Prostate gland (tissue), 2 donors: ENCODE measurements around the gene HDAC4. TPM values are rescaled to one million over a fixed set of nuclear protein-coding genes. Genes with fewer than 3 reads are reported as not detected.

Experiments
- DNase-seq: peaks from one replicate; pipeline ENCODE4 v3.0.0-alpha.2; 2019; ENCODE audit warnings: low spot score
- H3K27ac ChIP-seq, 2 donors: fragments of 200-600 bp; sonication (generic); 2 replicates each; pipeline ENCODE4 v1.5.1; 2017 to 2019
- H3K27me3 ChIP-seq: fragments of 200-600 bp; sonication (generic); replicated peaks from 2 replicates; pipeline ENCODE4 v1.5.1; 2019; ENCODE audit not compliant: insufficient read depth
- H3K36me3 ChIP-seq, 2 donors: fragments of 200-600 bp; sonication (generic); 1 replicate in 1 of 2; 2 replicates in 1 of 2; pipeline versions ENCODE4 v1.5.1 to v1.8.1; 2017 to 2019
- H3K4me1 ChIP-seq: fragments of 200-600 bp; sonication (generic); replicated peaks from 2 replicates; pipeline ENCODE4 v1.5.1; 2019
- H3K4me3 ChIP-seq, 2 donors: fragments of 200-600 bp; sonication (generic); 2 replicates each; pipeline ENCODE4 v1.5.1; 2017 to 2019
- H3K9me3 ChIP-seq: fragments of 200-600 bp; sonication (generic); 2 replicates; pipeline ENCODE4 v1.5.1; 2017
- POLR2A ChIP-seq: fragments of 450-650 bp; IDR thresholded peaks from one replicate; pipeline ENCODE4 v1.6.1; 2016; ENCODE audit warnings: antibody characterized with exemption, mild to moderate bottlenecking
- POLR2AphosphoS5 ChIP-seq: sonication (generic); formaldehyde crosslinking; IDR thresholded peaks from one replicate; pipeline ENCODE4 v1.6.1; 2017; ENCODE audit warnings: antibody characterized with exemption
- WGBS: methylation state at CpG from one replicate; pipeline ENCODE4 v1.1.5; 2018; 5-methylcytosine and 5-hydroxymethylcytosine counted together
- intact Hi-C: fragments of 100-400 bp; cut with DNase I; formaldehyde crosslinking; loops from one replicate; pipeline ENCODE4 v1.14.2; 2022
- total RNA-seq, 2 donors: library from RNA; depleted of rRNA; stranded (reverse); fragments of >200 nt; gene quantifications; one replicate each; pipeline ENCODE4 v1.1.0, GENCODE V29; 2016
- TF ChIP-seq, protein P1 (sequence below), 4 experiments: fragments of 200-600 bp in 2 of 4; fragments of 450-650 bp in 2 of 4; sonication (generic) in 2 of 4; IDR thresholded peaks; 1 replicate in 3 of 4; 2 replicates in 1 of 4; pipeline ENCODE4 v1.5.1; 2016 to 2019; ENCODE audit warnings: antibody characterized with exemption in 4 of 4, mild to moderate bottlenecking in 2 of 4, moderate library complexity in 2 of 4

Gene HDAC4
- total RNA-seq, 2 donors from 2014 or later, result 41.8 to 44.2 TPM

DNA sequence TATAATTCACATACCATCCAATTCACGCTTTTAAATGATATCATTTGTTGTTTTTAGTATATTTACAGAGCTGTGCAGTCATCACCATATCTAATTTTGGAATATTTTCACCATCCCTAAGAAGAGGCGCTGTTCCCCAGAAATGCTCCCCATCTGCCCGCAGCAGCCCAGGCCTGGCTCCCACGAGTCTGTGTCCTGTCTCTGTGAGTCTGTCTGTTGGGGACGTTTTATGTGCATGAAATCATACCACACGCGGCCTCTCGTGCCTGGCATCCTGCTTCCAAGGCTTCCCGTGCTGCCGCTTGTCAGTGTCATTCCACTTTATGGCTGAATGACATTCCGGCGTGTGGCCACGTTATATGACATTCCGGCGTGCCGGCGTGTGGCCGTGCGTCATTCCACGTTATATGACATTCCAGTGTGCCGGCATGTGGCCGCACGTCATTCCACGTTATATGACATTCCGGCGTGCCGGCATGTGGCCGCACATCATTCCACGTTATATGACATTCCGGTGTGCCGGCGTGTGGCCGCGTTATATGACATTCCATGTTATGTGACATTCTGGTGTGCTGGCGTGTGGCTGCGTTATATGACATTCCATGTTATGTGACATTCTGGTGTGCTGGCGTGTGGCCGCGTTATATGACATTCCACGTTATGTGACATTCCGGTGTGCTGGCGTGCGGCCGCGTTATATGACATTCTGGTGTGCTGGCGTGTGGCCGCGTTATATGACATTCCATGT is 276.5 kb downstream of the HDAC4 start:
- H3K36me3 ChIP-seq, result peaks cover 4 to 12% of the 10 kb centered on the region in 2 donors
- TF ChIP-seq, protein P1, sequence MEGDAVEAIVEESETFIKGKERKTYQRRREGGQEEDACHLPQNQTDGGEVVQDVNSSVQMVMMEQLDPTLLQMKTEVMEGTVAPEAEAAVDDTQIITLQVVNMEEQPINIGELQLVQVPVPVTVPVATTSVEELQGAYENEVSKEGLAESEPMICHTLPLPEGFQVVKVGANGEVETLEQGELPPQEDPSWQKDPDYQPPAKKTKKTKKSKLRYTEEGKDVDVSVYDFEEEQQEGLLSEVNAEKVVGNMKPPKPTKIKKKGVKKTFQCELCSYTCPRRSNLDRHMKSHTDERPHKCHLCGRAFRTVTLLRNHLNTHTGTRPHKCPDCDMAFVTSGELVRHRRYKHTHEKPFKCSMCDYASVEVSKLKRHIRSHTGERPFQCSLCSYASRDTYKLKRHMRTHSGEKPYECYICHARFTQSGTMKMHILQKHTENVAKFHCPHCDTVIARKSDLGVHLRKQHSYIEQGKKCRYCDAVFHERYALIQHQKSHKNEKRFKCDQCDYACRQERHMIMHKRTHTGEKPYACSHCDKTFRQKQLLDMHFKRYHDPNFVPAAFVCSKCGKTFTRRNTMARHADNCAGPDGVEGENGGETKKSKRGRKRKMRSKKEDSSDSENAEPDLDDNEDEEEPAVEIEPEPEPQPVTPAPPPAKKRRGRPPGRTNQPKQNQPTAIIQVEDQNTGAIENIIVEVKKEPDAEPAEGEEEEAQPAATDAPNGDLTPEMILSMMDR (IDR thresholded peaks at IDR 0.05), result no peak
- no peak for TF ChIP-seq POLR2A
- TF ChIP-seq POLR2AphosphoS5, result no peak
- H3K27ac ChIP-seq, result no peak overlapping the region
- no peaks in the 10 kb centered on the region for H3K27me3 ChIP-seq
- no peak overlapping the region for H3K4me3 ChIP-seq
- H3K9me3 ChIP-seq, result no peaks in the 10 kb centered on the region
- no peaks in the 10 kb centered on the region for H3K4me1 ChIP-seq
- intact Hi-C loops, result no loop called here
- WGBS, result 91% methylated on average over 48 of the region's 48 CpGs
- no peak for DNase-seq

DNA sequence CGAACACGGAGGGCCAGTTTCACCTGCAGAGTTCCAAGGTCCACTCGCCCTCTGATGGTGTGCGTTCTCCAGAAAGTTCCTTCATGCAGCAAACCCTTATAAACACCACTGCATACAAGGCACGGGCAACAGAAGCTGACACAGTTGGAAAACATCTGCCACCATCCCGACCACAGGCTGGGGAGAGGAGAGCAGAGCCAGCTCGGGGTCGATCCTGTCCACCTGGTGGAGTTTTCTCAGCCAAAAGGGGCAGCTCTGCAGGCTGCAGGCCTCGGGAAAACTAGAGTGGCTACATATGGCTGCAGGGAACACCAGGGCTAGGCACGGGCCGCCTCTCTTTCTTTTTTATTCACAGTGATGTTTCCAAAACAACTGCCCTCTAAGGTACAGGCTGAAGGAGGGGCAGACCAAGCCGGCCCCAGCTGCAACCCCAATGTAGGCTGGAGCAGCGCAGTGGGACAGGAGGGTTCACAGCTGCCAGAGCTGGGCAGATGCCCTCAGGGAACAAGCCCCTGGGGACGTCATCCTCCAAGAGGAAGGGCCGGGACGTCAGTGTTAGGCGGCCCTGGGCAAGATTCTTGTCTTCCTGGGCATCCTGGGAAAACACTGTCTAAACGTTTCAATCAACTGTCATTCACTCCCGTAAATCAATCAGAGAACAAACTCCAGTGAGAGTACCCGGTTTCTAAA is 278.3 kb downstream of the HDAC4 start:
- H3K4me3 ChIP-seq, result no peak overlapping the region
- H3K9me3 ChIP-seq, result no peaks in the 10 kb centered on the region
- H3K4me1 ChIP-seq, result no peaks in the 10 kb centered on the region
- TF ChIP-seq POLR2AphosphoS5, result no peak
- TF ChIP-seq POLR2A, result no peak
- TF ChIP-seq, protein P1 (IDR thresholded peaks at IDR 0.05), result no peak
- no peak for DNase-seq
- no peaks in the 10 kb centered on the region for H3K27me3 ChIP-seq
- H3K27ac ChIP-seq, result no peak overlapping the region
- WGBS, result 66% methylated on average over 20 of the region's 20 CpGs
- intact Hi-C loops, result no loop called here
- peaks cover 4 to 12% of the 10 kb centered on the region in 2 donors for H3K36me3 ChIP-seq

DNA sequence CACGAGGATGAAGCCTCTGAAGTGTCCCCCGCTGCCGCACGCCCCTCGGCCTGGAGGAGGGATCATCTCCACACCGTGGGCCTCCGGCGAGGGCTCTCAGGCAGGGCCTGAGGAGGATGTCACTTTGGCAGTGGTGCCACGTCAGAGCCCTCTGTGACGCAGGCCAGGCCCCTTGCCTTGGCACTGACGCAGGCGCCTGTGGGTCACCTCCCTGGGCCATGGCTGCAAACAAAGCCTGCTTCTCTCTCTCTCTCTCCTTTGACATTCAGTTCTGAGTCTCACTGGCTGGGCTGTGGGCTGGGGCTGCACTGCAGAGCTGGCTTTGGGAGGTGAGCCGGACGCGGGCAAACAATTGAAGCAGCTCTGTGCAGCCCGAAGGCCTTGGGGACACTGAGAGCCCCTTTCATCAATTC is 279.2 kb downstream of the HDAC4 start:
- Histone ChIP-seq H3K27me3 (no peaks in the 10 kb centered on the region), H3K4me1 (no peaks in the 10 kb centered on the region), H3K9me3 (no peaks in the 10 kb centered on the region), H3K4me3 (no peak overlapping the region), H3K36me3 (peaks cover 4 to 12% of the 10 kb centered on the region in 2 donors), H3K27ac (no peak overlapping the region)
- no peak for TF ChIP-seq POLR2A
- TF ChIP-seq, protein P1 (IDR thresholded peaks at IDR 0.05), result no peak
- DNase-seq, result no peak
- intact Hi-C loops, result no loop called here
- 71% methylated on average over 16 of the region's 16 CpGs for WGBS

DNA sequence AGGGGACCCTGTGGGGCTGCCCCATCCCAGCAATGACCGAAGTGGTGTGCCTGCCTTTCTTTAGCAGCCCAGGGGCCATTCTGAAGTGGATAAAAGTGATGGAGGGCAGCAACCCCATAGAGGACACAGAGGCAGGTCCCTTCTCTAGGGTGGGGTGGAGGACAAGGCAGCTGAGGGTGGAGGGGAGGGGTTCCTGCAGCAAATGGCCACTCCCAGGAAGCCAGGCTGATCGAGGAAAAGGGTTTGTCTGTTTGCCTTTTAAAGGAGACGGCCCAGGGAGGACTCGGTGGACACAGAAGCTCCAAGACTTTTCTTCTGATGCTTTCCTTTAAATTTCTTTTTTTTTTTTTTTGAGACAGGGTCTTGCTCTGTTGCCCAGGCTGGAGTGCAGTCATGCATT is 280.2 kb downstream of the HDAC4 start:
- no peak for DNase-seq
- H3K36me3 ChIP-seq, result peaks cover 2 to 4% of the 10 kb centered on the region in 2 donors
- no peaks in the 10 kb centered on the region for H3K4me1 ChIP-seq
- H3K4me3 ChIP-seq, result no peak overlapping the region
- WGBS, result 75% methylated on average over 4 of the region's 4 CpGs
- intact Hi-C loops, result no loop called here
- no peaks in the 10 kb centered on the region for H3K27me3 ChIP-seq
- H3K27ac ChIP-seq, result no peak overlapping the region
- TF ChIP-seq, protein P1 (IDR thresholded peaks at IDR 0.05), result no peak
- TF ChIP-seq POLR2A (no peak), POLR2AphosphoS5 (no peak)
- H3K9me3 ChIP-seq, result no peaks in the 10 kb centered on the region
